Gastrocnemius medialis (tissue), 4 donors: ENCODE measurements around the gene PTPN23. TPM values are rescaled to one million over a fixed set of nuclear protein-coding genes. Genes with fewer than 3 reads are reported as not detected.

Source experiments
- ATAC-seq, 2 donors: fragments of 150-250 bp; one replicate each; pipeline ENCODE4 v1.9.1; 2016
- DNase-seq, 2 donors: peaks; one replicate each; pipeline ENCODE4 v3.0.0-alpha.2; 2019
- H3K27ac ChIP-seq, 4 donors: fragments of 200-600 bp; sonication (generic); 1 replicate in 1 of 4; 2 replicates in 3 of 4; pipeline ENCODE4 v1.5.1; 2016 to 2018; ENCODE audit warnings: mild to moderate bottlenecking in 2 of 4, moderate library complexity in 1 of 4
- H3K27me3 ChIP-seq, 3 donors: fragments of 200-600 bp; sonication (generic) in 2 of 3; 1 replicate in 1 of 3; 2 replicates in 2 of 3; pipeline versions ENCODE4 v1.5.1 to v1.6.0; 2016 to 2019; ENCODE audit warnings: mild to moderate bottlenecking in 1 of 3, moderate library complexity in 1 of 3
- H3K36me3 ChIP-seq, 2 donors: fragments of 200-600 bp; sonication (generic) in 1 of 2; one replicate each; pipeline ENCODE4 v1.5.1; 2017 to 2018
- H3K4me1 ChIP-seq, 2 donors: fragments of 200-600 bp; sonication (generic) in 1 of 2; one replicate each; pipeline ENCODE4 v1.5.1; 2016 to 2017; ENCODE audit warnings: mild to moderate bottlenecking in 2 of 2
- H3K4me3 ChIP-seq, 4 donors: fragments of 200-600 bp; sonication (generic) in 3 of 4; 1 replicate in 1 of 4; 2 replicates in 3 of 4; pipeline ENCODE4 v1.5.1; 2016 to 2019; ENCODE audit warnings: mild to moderate bottlenecking in 2 of 4
- H3K9me3 ChIP-seq, 3 donors: fragments of 200-600 bp; sonication (generic) in 2 of 3; 1 replicate in 1 of 3; 2 replicates in 2 of 3; pipeline ENCODE4 v1.5.1; 2016 to 2019
- POLR2A ChIP-seq, 2 donors: fragments of 450-650 bp; IDR thresholded peaks; one replicate each; pipeline ENCODE4 v1.6.1; 2017; ENCODE audit warnings: antibody characterized with exemption in 2 of 2, mild to moderate bottlenecking in 2 of 2, moderate library complexity in 2 of 2
- in situ Hi-C, 4 donors: fragments of 200-750 bp; cut with MboI; loops; one replicate each; pipeline versions ENCODE4 v1.15.0 to v1.8.0; 2017; ENCODE audit warnings: low sequenced_read_pairs in 4 of 4
- intact Hi-C: fragments of 100-400 bp; cut with DNase I; formaldehyde crosslinking; loops from one replicate; pipeline ENCODE4 v1.15.1; 2023; ENCODE audit warnings: low total_unique reads
- total RNA-seq, 4 donors: library from RNA; depleted of rRNA; stranded (reverse); fragments of >200 nt; gene quantifications; one replicate each; pipeline versions ENCODE4 v1.1.0 to v1.2.3, GENCODE V29; 2016
- TF ChIP-seq, protein P1 (sequence below), 5 experiments: fragments of 450-650 bp in 3 of 5; fragments of 200-600 bp in 2 of 5; sonication (generic) in 2 of 5; IDR thresholded peaks in 4 of 5; conservative IDR thresholded peaks in 1 of 5; 1 replicate in 4 of 5; 2 replicates in 1 of 5; pipeline ENCODE4 v1.5.1; 2016 to 2019; ENCODE audit warnings: antibody characterized with exemption in 5 of 5, mild to moderate bottlenecking in 3 of 5, moderate library complexity in 3 of 5

PTPN23 gene
- total RNA-seq, 4 donors from 2014 or later = 10.5 to 37.3 (median 23.7) TPM

DNA sequence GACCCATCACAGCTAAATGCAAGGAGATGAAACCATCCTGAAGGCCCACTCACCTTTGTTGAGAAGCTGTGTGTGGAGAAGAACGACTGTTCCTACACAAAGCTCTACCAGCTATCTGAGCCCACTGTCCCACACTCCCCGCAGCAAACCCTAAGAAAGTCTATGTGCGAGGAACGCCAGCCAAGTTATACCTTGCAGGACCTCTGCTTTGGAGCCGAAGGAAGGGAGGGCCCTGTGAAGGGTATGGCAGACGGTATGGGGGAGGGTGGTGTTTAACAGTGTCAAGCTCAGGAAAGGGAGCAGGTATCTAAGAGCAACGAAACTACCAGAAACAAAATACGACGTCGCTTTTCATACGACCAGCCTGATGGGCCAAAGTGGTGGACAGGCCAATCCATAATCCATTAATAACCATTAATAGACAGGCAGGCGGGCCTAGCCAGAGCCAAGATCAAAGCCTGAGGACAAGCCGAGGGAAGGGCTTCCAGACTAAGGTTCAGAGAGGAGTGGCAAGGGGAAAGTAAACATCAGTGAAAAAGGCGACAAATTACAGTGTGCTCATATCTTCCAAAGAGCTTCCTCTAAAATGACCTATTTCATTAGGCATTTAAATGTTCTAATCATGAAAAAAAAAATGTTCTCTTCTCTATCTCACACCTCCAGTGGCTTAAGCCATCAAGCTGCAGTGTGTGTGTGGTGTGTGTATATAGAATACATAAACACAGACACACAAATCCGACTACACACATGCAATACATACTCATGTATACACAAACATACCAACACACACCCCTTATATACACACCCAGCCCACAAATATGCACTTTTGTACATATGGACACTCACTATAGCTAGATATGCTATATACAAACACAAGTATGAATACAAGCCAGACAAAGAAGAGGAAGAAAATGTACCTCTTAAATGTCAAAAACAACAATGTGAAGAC lies 43.9 kb downstream of the PTPN23 start:
- Histone ChIP-seq H3K27ac (no peak overlapping the region), H3K27me3 (no peaks in the 10 kb centered on the region), H3K4me1 (peaks cover 10% of the 10 kb centered on the region in 2 donors), H3K9me3 (no peaks in the 10 kb centered on the region), H3K36me3 (peaks cover 0 to 65% of the 10 kb centered on the region in 2 donors), H3K4me3 (no peak overlapping the region)
- in situ Hi-C loops = loop anchor here (5.0 to 10.0 kb wide), 3 partner anchors 48 to 53 kb away; partner anchors contain the start of gene SCAP (in 2 of the 4)
- ATAC-seq = no peak
- DNase-seq = no peak
- no peak for TF ChIP-seq POLR2A (IDR thresholded peaks at IDR 0.05)
- TF ChIP-seq, protein P1, sequence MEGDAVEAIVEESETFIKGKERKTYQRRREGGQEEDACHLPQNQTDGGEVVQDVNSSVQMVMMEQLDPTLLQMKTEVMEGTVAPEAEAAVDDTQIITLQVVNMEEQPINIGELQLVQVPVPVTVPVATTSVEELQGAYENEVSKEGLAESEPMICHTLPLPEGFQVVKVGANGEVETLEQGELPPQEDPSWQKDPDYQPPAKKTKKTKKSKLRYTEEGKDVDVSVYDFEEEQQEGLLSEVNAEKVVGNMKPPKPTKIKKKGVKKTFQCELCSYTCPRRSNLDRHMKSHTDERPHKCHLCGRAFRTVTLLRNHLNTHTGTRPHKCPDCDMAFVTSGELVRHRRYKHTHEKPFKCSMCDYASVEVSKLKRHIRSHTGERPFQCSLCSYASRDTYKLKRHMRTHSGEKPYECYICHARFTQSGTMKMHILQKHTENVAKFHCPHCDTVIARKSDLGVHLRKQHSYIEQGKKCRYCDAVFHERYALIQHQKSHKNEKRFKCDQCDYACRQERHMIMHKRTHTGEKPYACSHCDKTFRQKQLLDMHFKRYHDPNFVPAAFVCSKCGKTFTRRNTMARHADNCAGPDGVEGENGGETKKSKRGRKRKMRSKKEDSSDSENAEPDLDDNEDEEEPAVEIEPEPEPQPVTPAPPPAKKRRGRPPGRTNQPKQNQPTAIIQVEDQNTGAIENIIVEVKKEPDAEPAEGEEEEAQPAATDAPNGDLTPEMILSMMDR (IDR thresholded peaks at IDR 0.05 in 4 of 5, conservative IDR thresholded peaks at IDR 0.05 in 1 of 5) = no peak
- intact Hi-C loops = no loop called here

- H3K9me3 ChIP-seq = no peaks in the 10 kb centered on the region
- in situ Hi-C loops (loop anchor here in 1 of 4 donors (10.0 kb wide), 1 partner anchor 49 kb away; the partner anchor contains the start of gene SCAP), intact Hi-C loops (no loop called here)
- no peak for TF ChIP-seq POLR2A (IDR thresholded peaks at IDR 0.05)
- TF ChIP-seq, protein P1 (IDR thresholded peaks at IDR 0.05 in 4 of 5, conservative IDR thresholded peaks at IDR 0.05 in 1 of 5) = no peak
- H3K27me3 ChIP-seq = no peaks in the 10 kb centered on the region
- H3K36me3 ChIP-seq = peaks cover 0 to 58% of the 10 kb centered on the region in 2 donors
- no peak overlapping the region for H3K27ac ChIP-seq
- no peak overlapping the region for H3K4me3 ChIP-seq
- DNase-seq = no peak
- ATAC-seq = no peak
- H3K4me1 ChIP-seq = peaks cover 10% of the 10 kb centered on the region in 2 donors
Measured at GRCh38 chr3:47425383-47425778, 44.6 kb downstream of the PTPN23 start.

DNA sequence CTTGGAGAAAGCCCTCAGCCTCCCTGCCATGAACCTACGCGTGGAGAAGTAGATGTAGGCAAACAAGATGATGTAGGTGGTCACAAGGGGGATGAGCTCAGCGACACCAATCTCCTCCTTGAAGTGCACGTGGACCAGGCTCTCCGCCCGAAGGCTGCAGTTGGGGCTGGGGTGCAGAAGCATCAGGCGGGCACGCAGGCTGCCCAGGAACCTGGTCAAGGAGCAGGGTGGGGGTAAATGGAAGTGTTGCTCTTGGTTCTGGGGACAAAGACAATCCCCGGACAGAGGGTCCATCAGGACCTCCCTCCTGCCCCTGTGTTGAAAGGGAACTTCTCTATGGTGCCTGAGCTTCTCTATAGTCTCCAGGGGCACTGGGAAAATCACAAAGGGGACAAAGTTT lies 45.1 kb downstream of the PTPN23 start:
- Histone ChIP-seq H3K9me3 (no peaks in the 10 kb centered on the region), H3K27ac (no peak overlapping the region), H3K36me3 (peaks cover 0 to 54% of the 10 kb centered on the region in 2 donors), H3K4me3 (no peak overlapping the region), H3K27me3 (no peaks in the 10 kb centered on the region), H3K4me1 (peaks cover 10% of the 10 kb centered on the region in 2 donors)
- in situ Hi-C loops (loop anchor here in 1 of 4 donors (10.0 kb wide), 1 partner anchor 49 kb away; the partner anchor contains the start of gene SCAP), intact Hi-C loops (no loop called here)
- TF ChIP-seq, protein P1 (IDR thresholded peaks at IDR 0.05 in 4 of 5, conservative IDR thresholded peaks at IDR 0.05 in 1 of 5) = no peak
- TF ChIP-seq POLR2A (IDR thresholded peaks at IDR 0.05) = no peak
- no peak for ATAC-seq
- no peak for DNase-seq

DNA sequence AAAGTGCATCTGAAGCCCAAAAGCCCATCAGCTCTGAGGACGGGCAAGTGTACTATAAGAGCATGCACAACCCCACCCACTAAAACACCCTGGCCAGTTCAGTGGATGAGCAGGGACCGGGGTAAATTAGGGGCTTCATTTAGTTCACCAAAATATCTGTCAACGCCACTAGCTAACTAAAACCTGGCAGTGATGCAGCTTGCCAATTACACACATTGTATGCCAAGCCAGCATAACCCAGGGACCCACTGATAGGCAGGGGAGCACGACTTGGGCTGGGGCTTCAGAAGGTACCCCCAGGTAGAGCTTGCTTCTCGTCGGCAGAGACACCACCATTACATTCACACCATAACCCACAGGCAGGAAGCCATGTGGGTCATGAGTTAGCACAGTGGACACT lies 47.0 kb downstream of the PTPN23 start:
- Histone ChIP-seq H3K36me3 (peaks cover 0 to 53% of the 10 kb centered on the region in 2 donors), H3K27ac (no peak overlapping the region), H3K4me1 (no peaks in the 10 kb centered on the region), H3K27me3 (no peaks in the 10 kb centered on the region), H3K4me3 (no peak overlapping the region), H3K9me3 (no peaks in the 10 kb centered on the region)
- in situ Hi-C loops = loop anchor here in 1 of 4 donors (10.0 kb wide), 1 partner anchor 47 kb away; the partner anchor contains the start of gene SCAP
- ATAC-seq (no peak), DNase-seq (no peak)
- intact Hi-C loops = no loop called here
- TF ChIP-seq POLR2A (IDR thresholded peaks at IDR 0.05) = no peak
- TF ChIP-seq, protein P1 (IDR thresholded peaks at IDR 0.05 in 4 of 5, conservative IDR thresholded peaks at IDR 0.05 in 1 of 5) = no peak
